GM19328 (cell line): Measurements from ENCODE around the gene RAD51B.
"Not testable (repeated sequence)": the region's sequence is repeated elsewhere in the genome, so short reads cannot be mapped to it uniquely, and the experiment has no call there.

ENCODE experiments used
- ATAC-seq: cut with Tn5 transposase; IDR thresholded peaks from one replicate; pipeline ENCODE4 v1.9.1; 2021; ENCODE audit warnings: mild to moderate bottlenecking, moderate library complexity; ENCODE audit not compliant: unreplicated experiment

The RAD51B gene

DNA sequence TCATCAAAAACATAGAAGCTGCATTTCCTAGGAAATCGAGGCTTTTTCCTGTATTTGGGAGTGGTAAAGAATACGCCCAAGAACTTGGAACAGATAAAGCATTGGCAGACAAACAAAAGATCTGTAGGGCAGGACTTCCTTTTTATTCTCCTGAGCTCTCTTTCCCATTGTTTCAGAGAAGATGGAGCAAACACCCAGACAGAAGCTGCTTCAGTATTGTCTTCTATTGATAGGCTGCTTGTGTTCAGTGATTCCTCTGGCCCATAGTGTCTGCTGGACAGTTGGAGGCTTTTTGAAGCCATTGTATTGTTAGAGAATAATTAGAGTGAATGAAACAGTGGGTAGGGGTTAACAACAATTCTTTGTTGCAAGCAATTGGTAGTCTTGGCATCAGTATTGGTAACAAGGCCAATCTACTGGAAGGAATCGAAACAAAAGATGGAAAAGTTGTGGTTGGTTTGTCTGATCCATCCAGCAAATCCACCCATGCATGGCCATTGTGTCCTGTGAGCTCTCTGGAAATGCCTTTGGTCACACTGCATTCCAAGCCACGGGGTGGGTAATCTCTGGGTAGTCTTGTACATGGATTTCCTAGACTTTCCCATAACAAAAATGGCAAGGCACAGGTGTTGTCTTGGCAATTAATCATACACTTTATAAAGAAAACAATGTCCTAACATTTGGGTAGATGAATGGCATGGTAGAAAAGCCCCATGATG, 424.8 kb downstream of the RAD51B start:
- no peak for ATAC-seq

DNA sequence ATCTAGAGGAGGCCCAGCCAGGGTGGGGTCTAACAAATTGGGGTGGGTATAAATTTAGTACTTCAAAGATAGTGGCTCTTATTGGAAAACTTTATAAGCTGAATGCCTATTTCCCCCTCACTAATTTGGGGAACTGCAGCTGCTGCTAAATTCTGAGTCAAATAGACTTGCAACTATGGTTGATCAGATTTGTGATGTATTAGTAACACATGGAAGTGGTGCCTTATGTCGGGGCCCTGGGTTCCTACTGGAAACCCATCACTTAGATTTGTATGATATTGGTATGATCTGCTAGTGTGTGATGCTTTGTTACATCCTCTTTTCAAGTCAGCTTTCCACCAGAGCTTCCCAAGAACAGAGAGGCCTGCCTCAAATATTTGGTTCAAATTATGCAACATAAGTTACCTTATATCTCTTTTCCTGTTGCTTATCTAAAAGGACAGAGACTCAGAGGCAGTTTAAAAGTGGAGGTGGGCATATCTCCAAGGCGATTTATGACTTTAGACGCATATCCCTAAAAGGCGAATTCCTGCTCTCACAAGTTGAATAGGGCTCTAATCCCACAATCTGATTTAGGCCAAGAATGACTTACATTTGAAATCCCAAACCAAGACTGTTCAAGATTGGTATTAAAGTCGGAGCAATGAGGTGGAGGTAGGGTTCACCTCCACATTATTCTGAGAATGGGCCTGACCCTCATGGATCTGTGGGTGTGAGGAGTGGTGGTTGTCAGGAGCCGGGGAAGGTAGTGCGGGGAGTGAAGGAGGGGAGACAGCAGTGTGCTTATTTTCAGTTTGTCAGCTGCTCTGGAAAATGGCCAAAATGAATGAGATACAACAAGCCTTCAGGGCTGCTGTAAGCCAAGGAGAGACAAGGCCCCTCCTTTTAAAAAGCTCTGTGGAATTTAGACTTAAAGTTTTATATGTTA, 425.8 kb downstream of the RAD51B start:
- no peak for ATAC-seq

DNA sequence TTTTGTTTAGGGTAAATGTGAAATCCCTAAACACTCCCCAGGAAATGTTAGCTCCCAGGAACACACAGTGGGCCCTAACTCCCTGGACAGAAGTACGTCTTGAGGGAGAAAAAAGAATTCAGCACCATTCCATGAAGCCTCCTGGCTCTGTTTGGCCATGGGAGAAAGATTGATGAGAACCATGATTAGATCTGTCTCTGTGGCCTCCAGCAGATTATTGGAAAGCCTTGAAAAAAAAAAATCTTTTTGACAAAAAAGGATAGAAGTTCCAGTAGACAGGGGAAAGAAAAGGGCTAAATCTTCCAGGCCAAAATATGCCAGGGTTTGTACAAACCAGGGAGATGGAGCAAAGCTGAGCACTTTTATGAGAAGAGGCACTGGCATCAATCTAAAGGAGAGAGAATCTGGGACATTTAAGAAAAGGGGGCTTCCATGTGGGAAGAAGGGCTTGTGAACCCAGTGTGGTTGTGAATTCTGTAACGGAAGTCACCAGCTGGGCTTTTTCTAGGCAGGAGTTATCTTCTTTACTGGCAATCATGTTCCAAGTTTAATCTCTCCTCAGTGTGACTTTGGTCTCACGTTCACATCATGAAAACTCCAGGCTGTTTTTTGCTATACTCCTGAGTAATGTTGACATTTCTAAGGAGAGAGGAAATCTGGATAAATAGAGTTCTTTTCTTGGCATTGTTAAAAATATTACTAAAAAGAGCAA, 426.7 kb downstream of the RAD51B start:
- no peak for ATAC-seq

DNA sequence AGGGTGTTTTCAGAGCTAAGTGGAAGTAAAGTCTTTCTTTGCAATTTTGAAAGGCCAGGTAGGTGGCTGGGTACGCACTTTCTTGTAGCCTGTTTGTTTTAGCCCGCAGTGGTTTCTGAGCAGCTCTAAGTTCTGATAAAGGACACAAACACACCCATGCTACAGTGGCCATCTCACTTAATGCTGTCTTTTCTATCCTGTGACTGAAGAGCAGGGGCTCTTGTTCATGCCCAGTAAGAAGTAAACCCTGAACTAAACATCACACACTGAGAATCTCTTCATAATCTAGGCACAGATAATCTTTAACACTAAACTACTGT, 427.2 kb downstream of the RAD51B start:
- no peak for ATAC-seq

DNA sequence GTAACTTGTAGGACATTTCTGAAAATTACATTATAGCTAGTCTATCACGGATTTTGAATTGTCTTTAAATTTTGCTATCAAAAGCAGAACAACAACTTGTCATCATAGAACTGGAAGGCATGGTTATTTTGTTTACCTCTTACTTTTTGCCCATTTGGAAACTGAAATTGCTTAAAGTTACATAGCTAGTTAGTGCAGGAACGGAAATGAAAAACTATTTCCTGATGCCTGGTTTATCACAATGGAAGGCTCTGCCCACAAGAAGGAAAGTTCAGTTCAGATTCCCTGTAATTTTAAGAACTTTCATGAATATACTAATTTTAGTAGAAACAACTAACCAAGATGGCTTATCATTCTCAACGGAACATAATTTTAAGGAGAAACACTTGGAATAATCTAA, 427.7 kb downstream of the RAD51B start:
- ATAC-seq: no peak

DNA sequence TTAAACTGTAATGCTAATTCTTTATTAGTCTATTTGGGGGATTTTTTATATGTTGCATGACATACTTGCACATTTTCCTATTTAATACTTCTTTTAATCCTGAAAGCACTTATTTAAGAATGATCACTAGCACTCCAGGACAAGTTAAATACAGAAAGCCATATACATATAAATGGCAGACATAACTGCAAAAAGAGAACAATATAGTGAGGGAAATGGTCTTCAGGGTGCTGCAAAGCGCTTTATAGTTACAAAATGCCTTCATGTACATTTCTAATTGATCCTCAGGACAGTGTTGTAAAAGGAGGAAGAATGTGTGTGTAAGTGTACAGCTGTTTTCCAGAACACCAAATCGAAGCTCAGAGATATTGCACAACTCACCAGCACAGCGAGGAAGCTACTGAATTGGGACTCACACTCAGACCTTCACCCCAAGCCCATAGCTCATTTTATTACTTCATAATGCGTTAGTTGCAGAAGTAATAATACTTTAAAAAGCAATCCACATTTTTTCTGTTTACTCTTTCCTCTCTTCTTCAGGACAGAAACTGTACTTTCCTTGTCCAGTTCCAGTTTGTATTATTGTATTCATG, 428.2 kb downstream of the RAD51B start:
- ATAC-seq: no peak

DNA sequence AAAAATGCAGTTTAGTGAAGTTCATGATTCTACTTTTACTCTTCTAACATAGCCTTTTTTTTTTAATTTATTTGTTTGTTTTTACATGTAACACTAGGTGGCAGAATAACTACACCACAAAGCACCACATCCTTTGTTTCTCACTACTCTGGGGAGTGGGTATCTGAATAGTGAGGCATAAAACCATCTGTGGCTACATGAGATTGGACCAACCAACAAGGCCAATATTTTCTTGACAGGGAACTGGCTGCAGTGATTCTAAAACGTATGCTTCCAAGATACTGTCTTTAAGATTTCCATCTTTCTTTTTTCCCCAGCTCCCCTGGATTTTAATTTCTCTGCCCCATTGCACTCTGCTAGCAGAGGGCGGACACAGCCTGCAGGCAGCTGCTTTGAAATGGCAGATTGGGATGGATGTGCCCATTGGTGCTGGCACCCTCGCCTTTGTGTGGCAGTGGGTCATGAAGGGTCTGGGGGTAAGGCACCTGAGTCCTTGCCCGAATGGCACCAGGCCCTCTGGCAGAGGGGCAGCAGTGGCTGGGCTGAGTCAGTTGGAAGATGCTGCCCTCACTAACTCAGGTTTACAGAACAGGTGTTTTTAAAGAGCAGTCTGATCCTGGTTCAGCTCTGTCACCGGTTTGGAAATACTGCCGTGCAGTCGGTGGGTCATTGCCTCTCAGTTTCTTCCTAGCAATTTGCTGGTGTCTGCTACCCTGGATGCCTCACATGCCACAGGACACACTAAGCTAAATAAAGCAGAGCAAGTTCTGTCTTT, 429.1 kb downstream of the RAD51B start:
- ATAC-seq: no peak

DNA sequence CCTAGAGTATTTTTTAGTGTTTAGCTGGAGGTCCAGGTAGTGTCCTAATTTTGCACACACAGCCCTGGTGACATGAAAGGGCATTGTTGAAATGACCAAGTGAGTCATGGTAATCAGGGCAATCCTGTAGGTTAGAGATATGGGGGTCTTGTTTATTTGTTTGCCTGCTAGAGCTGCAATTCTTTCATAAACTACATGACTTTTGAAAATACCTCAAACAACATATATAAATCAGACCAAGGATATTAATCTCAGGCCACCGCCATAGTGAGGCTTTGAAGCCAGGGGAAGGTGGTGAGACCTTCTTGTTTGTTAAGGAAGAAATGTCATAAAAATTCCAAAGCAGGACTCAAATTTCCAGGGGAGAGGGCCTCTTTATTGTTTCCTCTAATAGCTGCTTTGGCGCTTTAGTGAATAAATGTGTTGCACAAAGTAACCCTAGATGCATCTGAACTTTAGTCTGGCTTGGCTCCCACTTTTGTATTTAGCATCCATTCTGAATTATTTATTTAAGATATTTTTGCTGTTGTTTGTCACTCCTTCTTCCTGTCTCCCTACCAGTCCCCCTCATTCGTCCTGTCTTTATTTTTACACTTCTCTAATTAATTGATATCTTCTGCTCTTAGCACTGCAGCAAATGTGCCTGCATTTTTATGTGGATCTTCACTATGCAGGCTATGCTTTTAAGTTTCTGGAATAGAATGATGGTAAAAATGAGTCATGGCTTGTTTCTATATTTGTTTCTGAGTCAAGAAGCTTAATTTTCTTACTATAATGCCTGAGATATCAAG, 430.3 kb downstream of the RAD51B start:
- ATAC-seq: no peak

DNA sequence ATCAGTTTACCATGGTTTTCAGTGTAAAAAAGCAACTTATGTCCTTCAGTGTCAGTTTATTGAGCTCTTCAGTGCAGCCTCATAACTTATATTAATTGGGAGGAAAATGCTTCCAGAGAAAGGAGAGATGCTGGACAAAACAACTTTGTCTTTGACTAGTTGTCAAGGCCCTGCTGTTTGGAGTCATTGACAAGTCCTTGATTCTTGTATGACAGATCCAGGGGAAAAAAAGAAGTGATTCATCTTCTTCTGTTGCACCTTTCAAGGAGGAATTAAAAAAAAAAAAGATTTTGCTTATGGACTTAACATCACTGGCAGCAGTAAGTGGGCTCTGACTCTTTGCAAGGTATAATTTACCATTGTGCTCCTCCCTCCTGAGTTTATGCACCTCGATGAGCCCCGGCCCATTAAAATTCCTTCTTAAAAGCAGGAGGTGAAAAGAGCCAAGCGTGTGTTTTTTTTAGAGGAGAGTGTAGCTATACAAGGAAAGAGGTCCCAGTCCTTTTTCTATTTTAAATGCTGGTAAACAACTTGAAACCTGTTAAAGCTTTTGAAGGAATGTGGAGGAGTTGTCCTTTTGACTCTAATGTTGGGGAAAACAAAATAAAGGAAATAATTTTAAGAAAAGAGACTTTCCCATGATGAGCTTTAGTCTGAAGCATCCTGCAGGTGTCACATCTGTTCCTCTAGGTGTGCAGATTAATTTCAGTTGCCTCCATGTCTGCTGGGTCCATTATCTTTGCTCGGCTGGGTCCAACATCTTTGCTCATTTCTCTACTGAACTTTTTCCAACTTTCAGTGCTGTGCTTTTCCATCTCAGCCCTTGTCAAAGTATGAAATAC, 431.6 kb downstream of the RAD51B start:
- no peak for ATAC-seq

DNA sequence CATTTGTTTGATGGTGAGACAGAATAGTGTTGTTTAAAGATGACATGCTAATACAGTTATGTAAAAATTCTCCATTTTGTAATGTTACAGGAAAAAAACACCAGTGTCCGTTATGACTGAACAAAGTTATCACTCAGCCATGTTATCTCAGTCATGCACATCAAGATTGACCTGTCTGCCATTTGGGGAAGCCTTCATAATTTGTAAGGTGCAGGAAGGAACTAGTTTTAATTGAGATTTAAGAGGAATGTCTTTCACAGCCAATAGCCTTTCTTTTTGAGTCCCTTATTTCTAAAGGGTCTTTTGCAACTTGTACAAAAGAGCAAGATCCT, 432.2 kb downstream of the RAD51B start:
- no peak for ATAC-seq

DNA sequence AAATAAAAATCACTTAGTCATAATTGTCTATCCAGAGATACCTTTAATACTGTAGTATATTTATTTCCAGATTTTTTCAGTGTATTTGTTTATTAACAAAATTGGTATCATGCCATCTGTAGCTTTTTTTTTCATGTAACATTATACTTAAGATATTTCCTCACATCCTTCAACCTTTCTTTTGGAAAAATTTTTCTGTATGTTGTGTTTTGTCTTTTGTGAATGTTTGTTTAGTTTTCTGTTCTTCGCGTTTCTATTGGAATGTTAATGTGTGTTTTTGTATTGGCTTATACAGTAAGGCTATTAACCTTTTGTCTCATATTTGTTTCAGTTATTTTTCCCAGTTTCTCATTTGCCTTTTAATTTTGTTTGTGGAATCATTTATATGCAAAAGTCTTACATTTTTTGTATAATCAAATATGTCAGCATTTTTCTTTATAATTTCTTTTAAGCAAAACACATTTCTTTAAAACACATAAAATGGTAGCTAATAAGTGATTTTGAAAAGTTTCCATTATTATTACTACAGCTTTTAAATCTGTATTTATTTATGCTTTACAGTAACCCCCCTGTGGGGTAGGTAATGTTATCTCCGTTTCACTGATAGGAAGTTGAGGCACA, 433.7 kb downstream of the RAD51B start:
- no peak for ATAC-seq

DNA sequence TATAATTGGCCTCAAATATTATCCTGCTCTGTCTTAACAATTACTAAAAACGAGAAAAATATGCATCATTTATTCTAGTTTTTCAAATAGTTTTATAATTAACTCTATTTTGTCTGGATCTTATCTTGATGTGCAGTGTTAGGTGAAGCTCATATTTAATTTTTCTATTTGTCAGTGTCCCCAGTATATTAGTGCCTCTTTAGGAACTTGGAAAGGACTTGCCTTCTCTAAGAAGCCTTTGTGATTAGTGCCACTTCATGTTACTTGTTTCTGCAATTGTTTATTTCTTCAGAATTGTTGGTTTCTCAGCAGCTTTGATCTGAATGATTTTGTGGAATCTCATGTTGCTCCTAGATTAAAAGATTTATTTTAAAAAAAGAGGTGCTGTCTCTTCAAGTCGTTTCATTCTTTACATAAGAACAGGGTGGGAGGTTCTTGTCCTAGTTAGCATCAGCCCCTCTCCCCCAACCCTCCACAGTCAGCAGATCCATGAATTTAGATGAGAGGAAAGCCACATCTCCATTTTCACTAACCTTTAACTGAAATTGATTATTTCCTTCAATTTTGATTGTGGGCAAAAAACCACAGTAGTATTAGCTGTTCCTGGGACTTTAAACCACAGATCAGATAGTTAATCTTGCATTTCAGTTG, 434.4 kb downstream of the RAD51B start:
- ATAC-seq: no peak

DNA sequence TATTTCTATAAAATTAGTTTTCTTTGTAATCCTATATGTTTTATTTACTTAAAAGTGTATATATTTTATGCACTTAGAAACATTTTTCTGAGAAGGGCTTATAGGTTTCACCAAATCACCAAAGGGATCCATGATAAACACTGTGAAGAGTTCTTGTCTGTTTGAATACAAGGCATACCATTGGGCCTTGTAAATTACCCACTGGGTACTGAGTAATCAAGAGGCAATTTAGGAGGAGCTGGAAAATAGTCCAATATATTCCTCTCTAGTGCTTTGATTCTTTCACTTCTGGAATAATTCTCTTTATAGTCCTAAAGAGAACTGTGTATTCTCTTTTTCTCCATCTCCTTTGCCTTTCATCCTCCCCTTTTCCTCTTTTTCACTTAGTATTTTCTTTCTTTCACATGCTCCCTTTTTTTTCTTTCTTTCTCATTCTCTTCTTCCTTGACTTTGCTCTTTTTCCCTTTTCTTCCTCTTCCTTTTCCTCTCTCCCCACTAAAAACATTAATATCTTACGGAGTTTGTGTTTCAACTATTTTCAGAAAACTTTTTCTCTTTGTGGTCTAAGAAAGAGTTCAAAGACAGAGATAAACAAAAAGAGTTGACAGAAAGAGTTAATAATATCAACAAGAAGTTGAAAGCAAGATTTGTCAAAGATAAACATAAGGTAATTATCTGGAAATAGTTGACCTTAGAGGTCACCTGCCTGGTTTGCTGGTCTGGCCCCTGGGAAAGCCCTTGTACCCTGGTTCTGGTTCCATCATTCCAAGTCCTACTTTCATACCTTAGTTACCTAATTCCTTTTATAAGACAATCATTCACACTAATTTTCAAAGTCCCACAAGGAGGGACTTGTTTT, 435.3 kb downstream of the RAD51B start:
- ATAC-seq: no peak

DNA sequence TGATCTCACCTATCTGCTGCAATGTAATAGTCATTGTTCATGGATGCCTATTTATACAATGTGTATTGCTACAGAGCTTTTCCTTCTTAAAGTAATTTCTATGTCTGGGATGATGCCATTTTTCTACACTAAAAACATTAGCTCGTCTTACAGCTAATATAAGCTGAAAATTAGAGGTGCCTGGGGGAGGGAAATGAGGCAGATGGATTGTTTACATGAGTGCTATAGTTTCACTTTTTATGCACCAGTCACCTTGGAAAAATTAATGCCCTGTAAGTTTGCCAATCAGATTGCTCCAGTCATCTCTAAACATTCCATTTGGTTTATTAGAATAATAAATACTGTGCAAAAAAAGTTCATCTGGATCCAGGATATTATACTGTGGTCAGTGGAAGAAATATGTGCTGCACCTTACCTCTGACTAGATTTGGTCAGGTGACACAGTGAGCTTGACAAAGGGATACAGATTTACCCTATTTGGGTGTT, 436.2 kb downstream of the RAD51B start:
- no peak for ATAC-seq

DNA sequence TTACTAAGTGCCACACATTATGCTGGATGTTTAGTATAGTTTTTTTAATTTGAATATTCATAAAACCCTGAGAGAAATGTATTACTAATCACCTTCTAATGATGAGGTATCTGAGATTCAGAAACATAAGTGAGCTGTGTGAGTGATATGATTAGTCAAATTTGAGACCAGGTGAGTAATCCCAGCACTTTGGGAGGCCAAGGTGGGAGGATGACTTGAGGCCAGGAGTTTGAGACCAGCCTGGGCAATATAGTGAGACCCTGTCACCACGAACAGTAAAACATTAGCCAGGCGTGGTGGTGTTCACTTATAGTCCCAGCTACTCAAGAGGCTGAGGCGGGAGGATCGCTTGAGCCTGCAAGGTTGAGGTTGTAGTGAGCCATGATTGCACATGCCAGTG, 438.4 kb downstream of the RAD51B start:
- no peak for ATAC-seq

DNA sequence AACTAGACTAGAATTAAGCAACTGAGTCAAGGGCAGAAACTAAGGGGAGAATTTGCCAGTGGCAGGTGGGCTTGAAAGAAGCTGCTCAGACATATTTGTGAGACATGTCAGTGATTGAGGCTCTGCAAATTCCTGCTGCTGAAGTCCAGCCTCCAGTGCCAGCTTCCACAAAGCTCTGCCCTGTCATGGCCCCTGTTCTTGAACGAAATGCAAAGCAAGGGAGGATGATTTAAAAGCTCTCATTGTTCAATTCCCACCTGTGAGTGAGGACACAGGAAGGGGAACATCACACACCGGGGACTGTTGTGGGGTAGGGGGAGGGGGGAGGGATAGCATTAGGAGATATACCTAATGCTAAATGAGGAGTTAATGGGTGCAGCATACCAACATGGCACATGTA, 439.4 kb downstream of the RAD51B start:
- ATAC-seq: not testable (repeated sequence)

DNA sequence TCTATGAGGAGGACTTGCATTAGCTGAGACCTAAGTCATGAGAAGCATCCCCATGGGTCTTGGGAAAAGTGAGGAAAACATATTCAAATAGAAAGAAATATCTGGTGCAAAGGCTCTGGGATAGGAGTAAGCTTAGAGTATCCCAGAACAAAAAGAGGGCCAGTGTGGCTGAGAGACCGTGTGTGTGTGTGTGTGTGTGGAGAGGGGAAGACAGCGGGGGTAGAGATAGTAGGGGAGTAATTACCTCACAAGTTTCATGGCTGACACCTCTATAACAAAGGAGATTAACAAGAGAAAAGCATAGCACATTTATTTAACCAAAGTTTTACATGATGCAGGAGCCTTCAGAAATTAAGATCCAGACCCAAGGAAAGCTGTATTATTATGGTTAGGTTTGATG, 440.5 kb downstream of the RAD51B start:
- no peak for ATAC-seq
